SK-N-SH treated with all-trans-retinoic acid at 6 μM for 48 hours (cell line): ENCODE results near the gene CILP.

Experiments
- ATAC-seq: fragments of 200-7000 bp; cut with Tn5 transposase; 3 replicates; pipeline ENCODE4 v1.9.1; 2020; ENCODE audit warnings: mild to moderate bottlenecking, moderate library complexity
- ARNTL ChIP-seq: fragments of 450-650 bp; formaldehyde crosslinking; IDR thresholded peaks from 2 replicates; pipeline ENCODE4 v1.5.0; 2020; ENCODE audit warnings: low read depth, mild to moderate bottlenecking, moderate library complexity, borderline replicate concordance
- BACH2 ChIP-seq: fragments of 250-450 bp; sonication (Bioruptor Pico); IDR thresholded peaks from 2 replicates; pipeline ENCODE4 v1.9.0; 2021; ENCODE audit warnings: mild to moderate bottlenecking, borderline replicate concordance
- CSDC2 ChIP-seq: fragments of 250-450 bp; sonication (Bioruptor Pico); IDR thresholded peaks from 2 replicates; pipeline ENCODE4 v1.5.0; 2020; ENCODE audit warnings: mild to moderate bottlenecking, moderate library complexity
- CSRNP3 ChIP-seq: fragments of 250-450 bp; sonication (Bioruptor Pico); IDR thresholded peaks from 2 replicates; pipeline ENCODE4 v1.5.1; 2021; ENCODE audit warnings: mild to moderate bottlenecking, moderate library complexity
- ESRRG ChIP-seq: fragments of 250-450 bp; sonication (Bioruptor Pico); IDR thresholded peaks from 2 replicates; pipeline ENCODE4 v1.6.1; 2021; ENCODE audit warnings: mild to moderate bottlenecking
- GLIS3 ChIP-seq: fragments of 250-450 bp; sonication (Bioruptor Pico); IDR thresholded peaks from 2 replicates; pipeline ENCODE4 v1.5.0; 2020; ENCODE audit warnings: mild to moderate bottlenecking, moderate library complexity
- ISL1 ChIP-seq: fragments of 250-450 bp; sonication (Bioruptor Pico); IDR thresholded peaks from 2 replicates; pipeline ENCODE4 v2.1.2; 2022; ENCODE audit warnings: mild to moderate bottlenecking, moderate library complexity
- OSR1 ChIP-seq: fragments of 250-450 bp; sonication (Bioruptor Pico); IDR thresholded peaks from 2 replicates; pipeline ENCODE4 v1.8.0; 2022; ENCODE audit warnings: moderate library complexity, mild to moderate bottlenecking, inconsistent platforms
- PATZ1 ChIP-seq: fragments of 250-450 bp; sonication (Bioruptor Pico); IDR thresholded peaks from 2 replicates; pipeline ENCODE4 v1.8.0; 2020; ENCODE audit warnings: mild to moderate bottlenecking, moderate library complexity, borderline replicate concordance
- POU6F1 ChIP-seq: fragments of 250-450 bp; sonication (Bioruptor Pico); IDR thresholded peaks from 2 replicates; pipeline ENCODE4 v1.8.0; 2021; ENCODE audit warnings: low read depth, mild to moderate bottlenecking, moderate library complexity, borderline replicate concordance
- PPARA ChIP-seq: fragments of 250-450 bp; sonication (Bioruptor Pico); IDR thresholded peaks from 2 replicates; pipeline ENCODE4 v1.5.0; 2020; ENCODE audit warnings: mild to moderate bottlenecking, borderline replicate concordance
- RARB ChIP-seq: fragments of 250-450 bp; sonication (Bioruptor Pico); IDR thresholded peaks from 2 replicates; pipeline ENCODE4 v1.8.0; 2021; ENCODE audit warnings: mild to moderate bottlenecking, moderate library complexity
- SNAI2 ChIP-seq: fragments of 250-450 bp; sonication (Bioruptor Pico); IDR thresholded peaks from 2 replicates; pipeline ENCODE4 v1.5.0; 2020; ENCODE audit warnings: mild to moderate bottlenecking, moderate library complexity
- TCF4 ChIP-seq: fragments of 250-450 bp; sonication (Bioruptor Pico); IDR thresholded peaks from 2 replicates; pipeline ENCODE4 v1.8.0; 2021; ENCODE audit warnings: mild to moderate bottlenecking, moderate library complexity, borderline replicate concordance
- TOX ChIP-seq: fragments of 250-450 bp; sonication (Bioruptor Pico); IDR thresholded peaks from 2 replicates; pipeline ENCODE4 v1.8.0; 2021; ENCODE audit warnings: mild to moderate bottlenecking, moderate library complexity, borderline replicate concordance
- TSHZ2 ChIP-seq: fragments of 250-450 bp; sonication (Bioruptor Pico); IDR thresholded peaks from 2 replicates; pipeline ENCODE4 v1.5.0; 2020; ENCODE audit warnings: mild to moderate bottlenecking, moderate library complexity
- ZC3H10 ChIP-seq: fragments of 250-450 bp; sonication (Bioruptor Pico); IDR thresholded peaks from 2 replicates; pipeline ENCODE4 v1.5.1; 2021; ENCODE audit warnings: mild to moderate bottlenecking, moderate library complexity
- ZFP3 ChIP-seq: fragments of 250-450 bp; sonication (Bioruptor Pico); IDR thresholded peaks from 2 replicates; pipeline ENCODE4 v1.5.0; 2020; ENCODE audit warnings: mild to moderate bottlenecking, moderate library complexity
- ZFP30 ChIP-seq: fragments of 450-650 bp; formaldehyde crosslinking; IDR thresholded peaks from 2 replicates; pipeline ENCODE4 v1.5.0; 2022; ENCODE audit warnings: mild to moderate bottlenecking, moderate library complexity
- ZNF565 ChIP-seq: fragments of 450-650 bp; formaldehyde crosslinking; conservative IDR thresholded peaks from 2 replicates; pipeline ENCODE4 v1.5.0; 2020; ENCODE audit warnings: low read depth, mild to moderate bottlenecking, moderate library complexity
- ZNF70 ChIP-seq: fragments of 450-650 bp; formaldehyde crosslinking; IDR thresholded peaks from 2 replicates; pipeline ENCODE4 v1.5.0; 2020; ENCODE audit warnings: mild to moderate bottlenecking, moderate library complexity
- ZNF8 ChIP-seq: fragments of 450-650 bp; formaldehyde crosslinking; IDR thresholded peaks from 2 replicates; pipeline ENCODE4 v1.5.0; 2020; ENCODE audit warnings: mild to moderate bottlenecking, moderate library complexity
- TF ChIP-seq, protein P1 (sequence below): fragments of 250-450 bp; sonication (Bioruptor Pico); IDR thresholded peaks from 2 replicates; pipeline ENCODE4 v1.5.1; 2020; ENCODE audit warnings: low read depth, mild to moderate bottlenecking, moderate library complexity

The CILP gene

DNA sequence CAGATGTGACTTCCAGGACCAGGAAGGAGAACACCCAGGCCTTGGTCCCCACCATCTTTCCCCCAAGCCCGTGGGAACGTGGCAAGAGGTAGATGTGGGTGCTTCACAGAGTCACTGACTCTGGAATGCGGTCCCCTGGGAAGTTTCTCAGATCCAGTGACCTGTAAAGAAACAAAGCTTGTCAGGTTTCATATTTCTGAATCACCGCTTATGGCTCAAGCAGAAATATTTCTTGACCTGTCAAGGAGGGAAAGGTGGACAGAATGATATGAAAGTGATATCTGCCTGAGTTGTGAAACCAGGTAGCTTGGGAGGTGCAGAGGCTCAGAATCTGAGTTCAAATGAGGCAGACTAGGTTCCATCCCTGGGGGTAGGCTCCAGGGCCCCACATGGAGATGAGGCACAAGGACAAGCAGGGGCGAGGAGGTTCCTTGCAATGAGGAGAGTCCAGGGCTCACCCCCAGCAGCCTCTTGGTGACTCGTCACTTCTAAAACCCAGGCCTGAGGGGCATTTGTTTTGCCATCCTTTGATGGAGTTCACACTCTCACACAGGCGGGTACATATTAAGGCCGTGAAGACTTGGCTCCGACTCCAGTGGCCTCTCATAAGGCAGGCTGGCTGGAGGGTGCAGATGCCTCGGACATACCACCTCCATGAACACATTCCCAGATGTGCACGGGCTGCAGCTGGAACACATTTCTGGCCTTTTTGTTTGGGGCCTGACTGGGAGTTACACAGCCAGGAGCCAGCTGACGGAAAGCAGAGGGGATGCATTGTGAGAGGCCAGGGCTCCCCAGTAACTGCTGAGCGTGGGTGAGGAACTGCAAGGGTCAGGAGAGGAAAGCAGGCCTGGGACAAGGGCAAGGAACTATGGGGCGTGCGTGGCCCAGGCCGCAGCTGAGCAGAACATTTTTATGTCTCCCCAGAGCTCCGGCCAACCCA, 1.3 kb downstream of the CILP start:
- no peak for ATAC-seq
- TF ChIP-seq PATZ1 (CRISPR knock-in tag) (no peak), TOX (no peak), ISL1 (CRISPR knock-in tag) (no peak), PPARA (CRISPR knock-in tag) (no peak), TSHZ2 (CRISPR knock-in tag) (no peak), BACH2 (CRISPR knock-in tag) (no peak), CSRNP3 (CRISPR knock-in tag) (no peak), POU6F1 (no peak), TCF4 (CRISPR knock-in tag) (no peak), ZC3H10 (CRISPR knock-in tag) (no peak), ZNF70 (no peak), OSR1 (CRISPR knock-in tag) (no peak), CSDC2 (CRISPR knock-in tag) (no peak), ZFP30 (no peak), ZNF8 (CRISPR knock-in tag) (no peak), GLIS3 (CRISPR knock-in tag) (no peak), RARB (CRISPR knock-in tag) (no peak), ESRRG (CRISPR knock-in tag) (no peak)
- TF ChIP-seq, protein P1, sequence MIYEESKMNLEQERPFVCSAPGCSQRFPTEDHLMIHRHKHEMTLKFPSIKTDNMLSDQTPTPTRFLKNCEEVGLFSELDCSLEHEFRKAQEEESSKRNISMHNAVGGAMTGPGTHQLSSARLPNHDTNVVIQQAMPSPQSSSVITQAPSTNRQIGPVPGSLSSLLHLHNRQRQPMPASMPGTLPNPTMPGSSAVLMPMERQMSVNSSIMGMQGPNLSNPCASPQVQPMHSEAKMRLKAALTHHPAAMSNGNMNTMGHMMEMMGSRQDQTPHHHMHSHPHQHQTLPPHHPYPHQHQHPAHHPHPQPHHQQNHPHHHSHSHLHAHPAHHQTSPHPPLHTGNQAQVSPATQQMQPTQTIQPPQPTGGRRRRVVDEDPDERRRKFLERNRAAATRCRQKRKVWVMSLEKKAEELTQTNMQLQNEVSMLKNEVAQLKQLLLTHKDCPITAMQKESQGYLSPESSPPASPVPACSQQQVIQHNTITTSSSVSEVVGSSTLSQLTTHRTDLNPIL (CRISPR knock-in tag) = no peak

GRCh38 chr15:65208647-65209046, 2.6 kb downstream of the CILP start:
- no peak for ATAC-seq
- TF ChIP-seq ZFP30 (no peak), CSDC2 (CRISPR knock-in tag) (no peak), ZNF70 (no peak), ZFP3 (CRISPR knock-in tag) (no peak), PPARA (CRISPR knock-in tag) (no peak), BACH2 (CRISPR knock-in tag) (no peak), ISL1 (CRISPR knock-in tag) (no peak), ZNF565 (CRISPR knock-in tag) (no peak), ZNF8 (CRISPR knock-in tag) (no peak), ARNTL (CRISPR knock-in tag) (no peak), ESRRG (CRISPR knock-in tag) (no peak), TCF4 (CRISPR knock-in tag) (no peak), POU6F1 (no peak), SNAI2 (no peak), CSRNP3 (CRISPR knock-in tag) (no peak), ZC3H10 (CRISPR knock-in tag) (no peak), PATZ1 (CRISPR knock-in tag) (no peak)
